ENCODE measurements around the gene RABGAP1L.

- TF ChIP-seq POLR2A (IDR thresholded peaks at IDR 0.05): no peak
- TF ChIP-seq EP300 (IDR thresholded peaks at IDR 0.05): no peak
These were observed 754.0 kb downstream of the RABGAP1L start for GRCh38 chr1:174913225-174913903.
